ENCODE results near the gene ELF3. TPM values are rescaled to one million over a fixed set of nuclear protein-coding genes. Genes with fewer than 3 reads are reported as not detected.
"Not testable (repeated sequence)": the region's sequence is repeated elsewhere in the genome, so short reads cannot be mapped to it uniquely, and the experiment has no call there.

Gene ELF3
- total RNA-seq = 1 to 10 TPM in 1 of 2 experiments, under 1 TPM in 1; 0.33 to 1.1 TPM
- under 1 TPM in 1 of 2 donors, not detected in 1; 0.17 TPM for polyA plus RNA-seq

GRCh38 chr1:202010180-202011015, at the start of gene ELF3:
TSS of gene ELF3 (plus strand) at chr1:202010587. CDS start at chr1:202011137, 550 bp downstream.
- Histone ChIP-seq H3K36me3 (ENCODE audit: insufficient read depth, low read length) (peaks cover 3% of the 10 kb centered on the region), H3K27me3 (ENCODE audit: insufficient read depth, low read length) (no peaks in the 10 kb centered on the region), H3K4me1 (ENCODE audit: insufficient read depth, low read length) (no peaks in the 10 kb centered on the region), H3K9me3 (ENCODE audit: control insufficient read depth in 1 of 2, low read length in 2 of 2) (no peaks in the 10 kb centered on the region), H3K4me3 (ENCODE audit: low read length in 2 of 2) (no peak within 1 kb of the TSS), H3K27ac (ENCODE audit: low read depth, low read length) (no peak within 1 kb of the TSS)
- CTCF ChIA-PET (ENCODE audit: partially characterized antibody) = interaction anchor here (0.9 to 4.1 kb wide), 4 partner anchors 11 to 124 kb away, joined by 3 to 24 read pairs (median 3); no protein-coding TSS in a partner anchor
- DNase-seq = no peak
- no peaks in the 10 kb centered on the region for H3K4me1 Mint-ChIP-seq
- POLR2A ChIA-PET (ENCODE audit: partially characterized antibody) = no interaction called here
- peaks cover 7 to 17% of the 10 kb centered on the region in 2 donors for H3K36me3 Mint-ChIP-seq
- no peaks in the 10 kb centered on the region for H3K9me3 Mint-ChIP-seq
- no peak within 1 kb of the TSS for H3K4me3 Mint-ChIP-seq
- peak within 1 kb of the TSS in 1 of 7 donors; percentile 43 for H3K27ac Mint-ChIP-seq
- peaks cover 0 to 2% of the 10 kb centered on the region in 2 donors for H3K27me3 Mint-ChIP-seq
- intact Hi-C loops (cut with micrococcal nuclease) = no loop called here

GRCh38 chr1:201962382-201962781, 48.0 kb upstream of the ELF3 start:
- H3K27me3 ChIP-seq (ENCODE audit: insufficient read depth, low read length); H3K27ac Mint-ChIP-seq; DNase-seq; H3K9me3 ChIP-seq (ENCODE audit: control insufficient read depth in 1 of 2, low read length in 2 of 2); POLR2A ChIA-PET (ENCODE audit: partially characterized antibody); H3K27ac ChIP-seq (ENCODE audit: low read depth, low read length); intact Hi-C loops (cut with micrococcal nuclease); H3K27me3 Mint-ChIP-seq; H3K4me1 Mint-ChIP-seq; H3K4me3 Mint-ChIP-seq; H3K4me1 ChIP-seq (ENCODE audit: insufficient read depth, low read length); H3K9me3 Mint-ChIP-seq; H3K4me3 ChIP-seq (ENCODE audit: low read length in 2 of 2): not testable (repeated sequence)
- H3K36me3 ChIP-seq (ENCODE audit: insufficient read depth, low read length) = peaks cover 51% of the 10 kb centered on the region
- peaks cover 47 to 62% of the 10 kb centered on the region in 2 donors for H3K36me3 Mint-ChIP-seq
- CTCF ChIA-PET (ENCODE audit: partially characterized antibody) = interaction anchor here (1.1 to 2.7 kb wide), 4 partner anchors 10 to 134 kb away, joined by 3 to 9 read pairs (median 3); no protein-coding TSS in a partner anchor

- H3K27me3 ChIP-seq (ENCODE audit: insufficient read depth, low read length) = no peaks in the 10 kb centered on the region
- Mint-ChIP-seq H3K9me3 (no peaks in the 10 kb centered on the region), H3K27me3 (no peaks in the 10 kb centered on the region), H3K27ac (no peak overlapping the region), H3K4me3 (no peak overlapping the region), H3K36me3 (peaks cover 47 to 60% of the 10 kb centered on the region in 2 donors), H3K4me1 (peaks cover 0 to 4% (median 0%) of the 10 kb centered on the region in 4 donors)
- H3K4me3 ChIP-seq (ENCODE audit: low read length in 2 of 2) = no peak overlapping the region
- ChIA-PET POLR2A (ENCODE audit: partially characterized antibody) (interaction anchor here (1.4 to 1.7 kb wide), 2 partner anchors 9 to 19 kb away, joined by 3 to 7 read pairs; partner anchors contain the start of genes RNPEP and TIMM17A), CTCF (ENCODE audit: partially characterized antibody) (interaction anchor here (1.8 kb wide), 1 partner anchor 35 kb away, joined by 7 read pairs; no protein-coding TSS in a partner anchor)
- intact Hi-C loops (cut with micrococcal nuclease) = no loop called here
- no peak overlapping the region for H3K27ac ChIP-seq (ENCODE audit: low read depth, low read length)
- H3K9me3 ChIP-seq (ENCODE audit: control insufficient read depth in 1 of 2, low read length in 2 of 2) = no peaks in the 10 kb centered on the region
- DNase-seq = no peak
- no peaks in the 10 kb centered on the region for H3K4me1 ChIP-seq (ENCODE audit: insufficient read depth, low read length)
- peaks cover 52% of the 10 kb centered on the region for H3K36me3 ChIP-seq (ENCODE audit: insufficient read depth, low read length)
Observed at GRCh38 chr1:201964261-201964660, 46.1 kb upstream of the ELF3 start.

- ChIA-PET POLR2A (ENCODE audit: partially characterized antibody) (interaction anchor here (1.1 kb wide), 1 partner anchor 21 kb away, joined by 3 read pairs; no protein-coding TSS in a partner anchor), CTCF (ENCODE audit: partially characterized antibody) (interaction anchor here (0.6 kb wide), 1 partner anchor 46 kb away, joined by 3 read pairs; no protein-coding TSS in a partner anchor)
- no peak overlapping the region for H3K27ac Mint-ChIP-seq
- peaks cover 58% of the 10 kb centered on the region for H3K36me3 ChIP-seq (ENCODE audit: insufficient read depth, low read length)
- intact Hi-C loops (cut with micrococcal nuclease) = no loop called here
- H3K9me3 Mint-ChIP-seq = no peaks in the 10 kb centered on the region
- H3K4me3 Mint-ChIP-seq = no peak overlapping the region
- no peaks in the 10 kb centered on the region for H3K27me3 Mint-ChIP-seq
- no peaks in the 10 kb centered on the region for H3K27me3 ChIP-seq (ENCODE audit: insufficient read depth, low read length)
- no peaks in the 10 kb centered on the region for H3K4me1 ChIP-seq (ENCODE audit: insufficient read depth, low read length)
- peaks cover 0 to 4% (median 0%) of the 10 kb centered on the region in 4 donors for H3K4me1 Mint-ChIP-seq
- no peak overlapping the region for H3K27ac ChIP-seq (ENCODE audit: low read depth, low read length)
- H3K36me3 Mint-ChIP-seq = peaks cover 50 to 68% of the 10 kb centered on the region in 2 donors
- H3K4me3 ChIP-seq (ENCODE audit: low read length in 2 of 2) = no peak overlapping the region
- no peak for DNase-seq
- no peaks in the 10 kb centered on the region for H3K9me3 ChIP-seq (ENCODE audit: control insufficient read depth in 1 of 2, low read length in 2 of 2)
Observed at GRCh38 chr1:201966171-201966570, 44.2 kb upstream of the ELF3 start.

- Histone ChIP-seq H3K27me3 (ENCODE audit: insufficient read depth, low read length) (no peaks in the 10 kb centered on the region), H3K4me3 (ENCODE audit: low read length in 2 of 2) (no peak overlapping the region), H3K9me3 (ENCODE audit: control insufficient read depth in 1 of 2, low read length in 2 of 2) (no peaks in the 10 kb centered on the region), H3K4me1 (ENCODE audit: insufficient read depth, low read length) (no peaks in the 10 kb centered on the region), H3K36me3 (ENCODE audit: insufficient read depth, low read length) (peaks cover 47% of the 10 kb centered on the region), H3K27ac (ENCODE audit: low read depth, low read length) (no peak overlapping the region)
- H3K36me3 Mint-ChIP-seq = peaks cover 37 to 55% of the 10 kb centered on the region in 2 donors
- H3K4me3 Mint-ChIP-seq = no peak overlapping the region
- intact Hi-C loops (cut with micrococcal nuclease) = no loop called here
- peak overlapping the region in 1 of 7 donors; percentile 81 for H3K27ac Mint-ChIP-seq
- ChIA-PET POLR2A (ENCODE audit: partially characterized antibody) (no interaction called here), CTCF (ENCODE audit: partially characterized antibody) (interaction anchor here (0.7 to 1.8 kb wide), 2 partner anchors 14 to 72 kb away, joined by 4 to 10 read pairs; partner anchors contain the start of gene RNPEP)
- H3K27me3 Mint-ChIP-seq = no peaks in the 10 kb centered on the region
- DNase-seq = no peak
- peaks cover 0 to 1% (median 0%) of the 10 kb centered on the region in 4 donors for H3K4me1 Mint-ChIP-seq
- no peaks in the 10 kb centered on the region for H3K9me3 Mint-ChIP-seq
Observed at GRCh38 chr1:201968202-201968925, 42.0 kb upstream of the ELF3 start.

GRCh38 chr1:201970334-201971159, 39.8 kb upstream of the ELF3 start:
- Histone ChIP-seq H3K27ac (ENCODE audit: low read depth, low read length) (no peak overlapping the region), H3K4me3 (ENCODE audit: low read length in 2 of 2) (no peak overlapping the region), H3K9me3 (ENCODE audit: control insufficient read depth in 1 of 2, low read length in 2 of 2) (no peaks in the 10 kb centered on the region), H3K27me3 (ENCODE audit: insufficient read depth, low read length) (no peaks in the 10 kb centered on the region), H3K36me3 (ENCODE audit: insufficient read depth, low read length) (peaks cover 31% of the 10 kb centered on the region), H3K4me1 (ENCODE audit: insufficient read depth, low read length) (no peaks in the 10 kb centered on the region)
- H3K4me1 Mint-ChIP-seq = peaks cover 0 to 1% (median 0%) of the 10 kb centered on the region in 4 donors
- intact Hi-C loops (cut with micrococcal nuclease) = no loop called here
- DNase-seq = no peak
- no peaks in the 10 kb centered on the region for H3K9me3 Mint-ChIP-seq
- POLR2A ChIA-PET (ENCODE audit: partially characterized antibody) = interaction anchor here (3.4 kb wide), 1 partner anchor 75 kb away, joined by 9 read pairs; no protein-coding TSS in a partner anchor
- no peak overlapping the region for H3K4me3 Mint-ChIP-seq
- H3K27me3 Mint-ChIP-seq = peaks cover 0 to 1% of the 10 kb centered on the region in 2 donors
- CTCF ChIA-PET (ENCODE audit: partially characterized antibody) = interaction anchor here (1.2 to 3.7 kb wide), 2 partner anchors 76 to 84 kb away, joined by 3 to 104 read pairs; no protein-coding TSS in a partner anchor
- peaks cover 26 to 41% of the 10 kb centered on the region in 2 donors for H3K36me3 Mint-ChIP-seq
- H3K27ac Mint-ChIP-seq = peak overlapping the region in 1 of 7 donors; percentile 29
